Lower leg skin (tissue), 3 donors: ENCODE results near the gene IL17B.
"Not testable (repeated sequence)": the region's sequence is repeated elsewhere in the genome, so short reads cannot be mapped to it uniquely, and the experiment has no call there.

Experiments used
- CTCF ChIP-seq, 3 donors: fragments of 450-650 bp; IDR thresholded peaks; one replicate each; pipeline ENCODE4 v1.5.1; 2016; ENCODE audit warnings: antibody characterized with exemption in 3 of 3, mild to moderate bottlenecking in 3 of 3, moderate library complexity in 2 of 3
- POLR2A ChIP-seq, 2 donors: fragments of 450-650 bp; IDR thresholded peaks; one replicate each; pipeline ENCODE4 v1.6.1; 2016 to 2017; ENCODE audit warnings: antibody characterized with exemption in 2 of 2, mild to moderate bottlenecking in 1 of 2, moderate library complexity in 1 of 2

- not testable (repeated sequence) for TF ChIP-seq CTCF, POLR2A (IDR thresholded peaks at IDR 0.05)
These were observed 19.7 kb upstream of the IL17B start for GRCh38 chr5:149398747-149399266.
